NCI-H1436 treated with DMSO at 0.1 percent for 48 hours (cell line): ENCODE results near the gene LSM5.
A peak's percentile ranks its signal among the peaks of the same experiment; 100 is the strongest.

Source experiments
- DNase-seq: peaks from one replicate; lab custom pipeline; 2025; lab: John Stamatoyannopoulos, UW

LSM5 gene

DNA sequence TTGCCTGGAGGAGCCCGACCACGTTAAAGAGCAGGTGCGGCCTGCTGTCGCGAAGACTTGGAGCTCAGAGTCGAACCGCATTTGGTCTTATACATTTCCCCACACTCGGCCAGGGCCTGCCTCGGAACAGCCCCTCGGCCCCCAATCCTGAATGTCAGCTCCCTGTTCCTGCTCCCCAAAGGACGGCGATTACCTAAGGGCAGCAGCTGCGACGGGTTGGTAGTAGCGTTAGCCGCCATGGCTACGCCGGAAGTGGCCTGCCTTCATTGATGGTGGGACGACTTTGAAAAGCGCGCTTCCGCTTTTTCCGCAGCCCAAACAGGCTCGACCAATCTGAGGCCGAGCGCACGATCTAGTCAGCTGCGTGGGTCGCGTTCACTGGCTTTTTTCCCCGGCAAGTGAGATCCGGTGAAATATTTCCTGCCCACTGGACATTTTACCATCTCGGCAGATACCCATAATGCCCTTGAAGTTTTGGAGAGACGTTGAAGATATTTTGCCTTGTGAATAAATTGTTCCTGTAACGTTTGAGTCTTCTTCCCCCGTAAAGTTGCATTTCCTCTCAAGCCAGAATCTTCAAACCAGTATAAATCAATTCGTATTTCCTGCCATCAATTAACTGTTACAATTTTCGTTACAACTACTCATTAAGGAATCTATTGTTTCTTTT is at the start of gene LSM5:
LSM5 (minus strand) TSS at position 254 of the 670 bp plus-strand sequence; CDS start at position 239, 15 bp downstream.
- peak; percentile 63 for DNase-seq

DNA sequence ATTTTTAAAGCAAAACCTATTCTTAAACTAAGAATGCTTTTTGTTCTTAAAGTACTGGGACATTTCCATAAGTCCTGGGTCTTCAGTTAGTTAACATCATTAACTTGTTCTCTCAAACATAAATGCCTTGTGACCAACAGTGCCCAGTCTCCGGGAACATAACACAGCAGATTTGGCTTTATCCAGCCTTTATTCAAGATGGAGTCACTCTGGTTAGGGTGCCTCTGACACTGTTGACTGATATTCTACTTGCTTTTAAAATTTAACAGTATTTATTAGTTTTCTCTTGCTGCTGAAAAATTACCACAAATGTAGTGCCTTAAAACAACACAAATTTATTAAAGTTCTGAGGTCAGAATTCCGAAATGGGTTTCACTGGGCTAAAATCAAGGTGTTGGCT is 49.2 kb upstream of the LSM5 start:
- DNase-seq = no peak

DNA sequence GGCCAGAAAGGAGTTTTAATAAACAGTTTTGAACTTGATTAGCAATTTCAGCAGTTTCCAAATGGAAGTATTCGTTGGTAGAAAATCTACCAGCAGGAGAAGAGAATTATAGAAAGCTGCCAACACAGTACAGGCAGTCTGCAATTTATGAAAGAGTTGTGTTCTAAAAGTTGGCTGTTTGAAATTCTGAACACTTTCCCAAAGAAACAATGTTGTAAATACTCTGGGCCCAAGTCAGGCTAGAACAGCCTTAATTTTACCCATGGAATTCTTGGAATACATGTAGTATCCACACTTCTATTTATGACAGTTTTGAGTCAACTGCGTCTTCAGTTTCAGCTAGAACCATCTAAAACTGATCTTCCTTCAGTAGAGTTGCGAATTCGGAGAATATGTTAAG is 47.6 kb upstream of the LSM5 start:
- no peak for DNase-seq

- DNase-seq = no peak
Observed at GRCh38 chr7:32536585-32536984, 46.4 kb upstream of the LSM5 start.

DNA sequence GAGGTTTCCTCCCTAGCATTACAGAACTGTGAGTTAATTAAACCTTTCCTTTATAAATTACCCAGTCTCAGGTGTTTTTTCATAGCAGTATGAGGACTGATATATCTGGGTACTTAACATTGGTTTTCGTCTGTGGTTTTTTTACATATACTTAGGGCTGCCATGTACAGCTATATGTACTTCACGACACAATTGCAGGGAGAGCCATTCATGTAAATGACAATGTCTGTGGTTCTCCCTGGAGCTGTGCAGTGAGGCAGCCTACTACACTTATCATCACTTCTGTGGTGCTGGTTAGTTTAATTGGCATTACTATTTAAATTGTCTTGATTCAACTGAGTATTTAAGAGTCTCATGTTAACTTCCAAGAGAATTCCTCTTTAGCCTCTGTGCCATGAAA is 45.8 kb upstream of the LSM5 start:
- no peak for DNase-seq

DNA sequence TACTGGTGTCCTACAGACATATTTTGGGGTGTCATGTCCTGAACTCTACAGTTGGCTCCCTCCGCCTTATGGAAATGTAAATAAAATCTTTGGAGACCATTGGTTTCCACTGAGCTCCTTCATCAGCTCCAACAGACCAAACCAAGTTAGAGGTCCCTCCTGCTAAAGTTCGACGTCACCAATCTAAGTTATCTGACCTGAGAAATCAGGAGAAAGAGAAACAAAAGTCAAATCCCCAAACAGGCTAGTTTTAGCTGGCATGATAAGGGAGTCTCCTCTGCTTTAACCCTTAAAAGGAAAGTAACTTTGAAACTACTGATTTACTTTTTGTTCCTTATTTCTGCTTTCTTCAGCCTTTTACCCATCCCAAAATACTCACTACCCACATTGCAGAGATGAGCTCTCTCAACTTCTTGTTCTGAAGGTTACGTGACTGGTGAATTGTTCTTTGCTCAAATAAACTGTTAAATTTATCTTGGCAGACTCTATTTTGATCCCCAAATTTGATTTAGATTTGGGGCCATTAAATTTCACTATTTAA is 45.1 kb upstream of the LSM5 start:
- no peak for DNase-seq

- no peak for DNase-seq
Observed at GRCh38 chr7:32533276-32534029, 43.3 kb upstream of the LSM5 start.

DNA sequence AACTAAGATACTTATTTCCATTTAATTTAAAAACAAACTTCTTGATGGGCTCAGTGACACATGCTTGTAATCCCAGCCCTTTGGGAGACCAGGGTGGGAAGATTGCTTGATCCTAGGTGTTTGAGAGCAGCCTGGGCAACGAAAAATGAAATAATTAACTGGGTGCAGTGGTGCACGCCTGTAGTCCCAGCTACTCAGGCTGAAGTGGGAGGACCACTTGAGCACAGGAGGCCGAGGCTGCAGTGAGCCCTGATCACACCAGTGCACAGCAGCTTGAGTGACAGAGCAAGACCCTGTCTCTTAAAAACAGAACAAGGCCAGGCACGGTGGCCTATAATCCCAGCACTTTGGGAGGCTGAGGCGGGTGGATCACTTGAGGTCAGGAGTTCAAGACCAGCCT is 42.5 kb upstream of the LSM5 start:
- no peak for DNase-seq

GRCh38 chr7:32532086-32532485 is 41.9 kb upstream of the LSM5 start:
- no peak for DNase-seq

- no peak for DNase-seq
Observed at GRCh38 chr7:32531402-32531801, 41.2 kb upstream of the LSM5 start.

DNA sequence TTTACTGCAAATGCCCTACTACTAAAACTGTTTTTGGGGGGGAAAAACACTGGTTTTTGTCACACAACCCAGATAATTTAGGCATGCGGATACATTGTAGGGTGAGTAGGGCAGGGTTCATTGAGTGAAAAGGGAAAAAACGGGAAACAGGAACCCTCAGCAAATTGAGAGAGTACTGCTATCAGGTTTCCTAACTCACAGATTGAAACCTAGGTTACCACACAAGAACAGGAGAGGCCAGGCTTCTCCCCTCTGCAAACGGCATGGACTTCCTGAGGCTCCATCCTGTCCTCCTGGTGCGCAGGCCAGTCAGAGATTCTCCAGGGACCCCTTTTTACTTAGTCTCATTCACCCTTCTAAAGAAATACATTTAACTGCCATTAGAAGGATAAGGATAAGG is 35.7 kb upstream of the LSM5 start:
- no peak for DNase-seq

DNA sequence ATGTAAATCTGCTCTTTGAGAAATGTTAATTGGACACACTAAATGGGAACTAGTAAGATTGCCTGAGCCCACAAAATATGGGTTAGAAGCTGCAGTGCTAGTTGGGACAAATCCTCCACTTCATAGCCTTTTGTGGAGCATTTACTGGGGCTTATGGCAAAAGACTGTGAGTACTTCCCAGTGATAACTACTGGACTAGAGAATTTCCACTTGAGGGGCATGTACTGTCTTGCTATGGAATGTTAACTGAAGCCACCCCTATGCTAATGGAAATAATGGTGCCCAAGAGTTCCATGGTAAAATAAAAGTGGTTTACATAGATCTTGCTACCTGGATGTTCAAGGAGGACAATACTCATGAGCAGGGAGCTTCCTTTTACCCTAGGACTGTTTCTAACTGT is 34.5 kb upstream of the LSM5 start:
- DNase-seq = no peak

GRCh38 chr7:32522746-32523530 is 32.8 kb upstream of the LSM5 start:
- no peak for DNase-seq

DNA sequence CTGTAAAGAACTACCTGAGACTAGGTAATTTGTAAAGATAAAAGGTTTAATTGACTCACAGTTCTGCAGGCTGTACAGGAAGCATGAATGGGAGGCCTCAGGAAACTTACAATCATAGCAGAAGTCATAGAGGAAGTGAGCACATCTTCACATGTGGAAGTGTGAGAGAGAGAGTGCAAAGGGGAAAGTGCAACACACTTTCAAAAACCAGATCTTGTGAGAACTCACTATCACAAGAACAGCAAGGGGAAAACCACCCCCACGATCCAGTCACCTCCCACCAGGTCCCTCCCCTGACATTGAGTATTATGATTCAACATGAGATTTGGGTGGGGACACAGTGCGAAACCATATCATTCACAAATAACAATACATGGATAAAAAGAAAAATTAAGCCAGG is 29.6 kb upstream of the LSM5 start:
- no peak for DNase-seq

GRCh38 chr7:32518534-32519140 is 28.5 kb upstream of the LSM5 start:
- DNase-seq = no peak

GRCh38 chr7:32516551-32517100 is 26.4 kb upstream of the LSM5 start:
- DNase-seq = no peak

GRCh38 chr7:32515890-32516550 is 25.8 kb upstream of the LSM5 start:
- no peak for DNase-seq

DNA sequence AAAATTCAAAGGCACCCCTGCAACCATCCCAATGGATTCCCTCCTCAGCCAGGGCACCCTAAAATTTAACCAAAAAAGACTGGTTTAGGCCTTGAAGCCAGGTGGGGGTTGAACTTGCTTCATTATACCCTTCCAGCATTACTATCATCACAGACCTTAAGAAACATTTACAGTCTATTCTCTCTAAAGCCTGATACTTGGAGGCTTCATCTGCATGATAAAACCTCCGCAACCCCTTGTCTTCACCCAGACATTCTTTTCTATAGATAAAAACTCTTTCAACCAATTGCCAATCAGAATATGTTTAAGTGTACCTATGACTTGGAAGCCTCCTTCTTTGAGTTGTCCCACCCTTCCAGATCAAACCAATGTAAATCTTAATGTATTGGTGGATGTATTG is 23.0 kb upstream of the LSM5 start:
- no peak for DNase-seq

GRCh38 chr7:32511791-32512190 is 21.6 kb upstream of the LSM5 start:
- no peak for DNase-seq

- no peak for DNase-seq
Observed at GRCh38 chr7:32507414-32507813, 17.2 kb upstream of the LSM5 start.

DNA sequence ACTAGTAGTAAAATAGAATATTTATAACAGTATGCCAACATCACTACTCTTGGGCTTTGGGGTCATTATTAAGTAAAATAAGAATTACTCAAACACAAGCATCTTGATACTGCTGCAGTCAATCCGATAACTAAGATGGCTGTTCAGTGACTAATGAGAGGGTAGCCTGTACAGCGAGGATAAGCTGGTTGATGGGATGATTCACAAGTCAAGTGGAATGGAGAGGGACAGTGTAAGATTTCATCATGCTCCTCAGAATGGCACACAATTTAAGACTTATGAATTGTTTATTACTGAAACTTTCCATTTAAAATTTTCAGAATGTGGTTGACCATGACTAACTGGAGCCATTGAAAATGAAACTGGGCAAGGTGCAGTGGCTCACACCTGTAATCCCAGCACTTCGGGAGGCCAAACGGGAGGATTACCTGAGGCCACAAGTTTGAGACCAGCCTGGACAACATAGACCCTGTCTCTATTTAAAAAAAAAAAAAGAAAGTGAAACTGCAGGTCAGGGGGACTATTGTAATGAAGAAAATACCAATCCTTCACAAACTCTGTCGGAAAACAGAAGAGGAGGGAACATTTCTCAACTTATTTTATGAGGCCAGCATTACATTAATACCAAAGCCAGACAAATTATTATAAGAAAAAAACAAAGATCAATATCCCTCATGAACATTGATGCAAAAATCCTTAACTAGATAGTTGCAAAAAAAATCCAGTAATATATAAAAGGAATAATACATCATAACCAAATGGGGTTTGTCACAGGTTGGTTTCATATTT is 16.3 kb upstream of the LSM5 start:
- DNase-seq = no peak
